Epithelial cell of proximal tubule (primary cell): Measurements from ENCODE around the gene ERC1. TPM values are rescaled to one million over a fixed set of nuclear protein-coding genes. Genes with fewer than 3 reads are reported as not detected.

ENCODE experiments used
- DNase-seq: peaks from one replicate; pipeline ENCODE4 v3.0.0-alpha.2; 2011; ENCODE audit warnings: low read depth
- H3K4me3 ChIP-seq: 2 replicates; pipeline ENCODE4 v1.5.1; 2011; ENCODE audit warnings: low read depth, mild to moderate bottlenecking, low read length
- total RNA-seq: library from RNA; depleted of rRNA; stranded (reverse); fragments of >200 nt; gene quantifications from 2 replicates; pipeline ENCODE4 v1.2.3, GENCODE V29; 2015
- TF ChIP-seq, protein P1 (sequence below): conservative IDR thresholded peaks from 2 replicates; pipeline ENCODE4 v1.5.1; 2012; ENCODE audit warnings: low read depth, mild to moderate bottlenecking, low read length

ERC1 gene
- total RNA-seq, 1 donor from 2014 or later = 16.5 TPM

DNA sequence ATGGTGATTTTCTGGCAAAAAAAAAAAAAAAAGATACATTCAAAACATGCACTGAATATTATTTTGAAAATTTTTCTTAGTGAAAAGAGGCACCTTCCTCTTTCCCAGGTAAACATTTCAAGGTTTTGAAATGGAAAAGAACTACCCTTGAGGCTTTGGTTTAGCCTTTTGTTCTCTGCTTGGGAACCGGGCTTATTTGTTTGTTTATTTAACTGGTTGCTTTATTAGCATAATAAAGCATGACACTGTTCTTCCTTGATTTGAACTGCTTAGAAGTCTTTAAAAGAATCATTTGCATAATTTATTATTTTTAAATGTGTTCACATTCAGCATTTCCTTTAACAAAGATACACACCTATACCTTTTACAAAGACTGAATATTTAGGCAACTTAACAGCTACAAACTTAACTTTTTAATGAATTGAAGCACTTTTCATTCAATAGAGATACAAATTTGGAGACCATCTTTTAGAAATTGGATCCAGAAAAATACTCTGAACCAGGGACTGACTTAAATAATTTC, 428.9 kb downstream of the ERC1 start:
- H3K4me3 ChIP-seq = no peak overlapping the region
- TF ChIP-seq, protein P1, sequence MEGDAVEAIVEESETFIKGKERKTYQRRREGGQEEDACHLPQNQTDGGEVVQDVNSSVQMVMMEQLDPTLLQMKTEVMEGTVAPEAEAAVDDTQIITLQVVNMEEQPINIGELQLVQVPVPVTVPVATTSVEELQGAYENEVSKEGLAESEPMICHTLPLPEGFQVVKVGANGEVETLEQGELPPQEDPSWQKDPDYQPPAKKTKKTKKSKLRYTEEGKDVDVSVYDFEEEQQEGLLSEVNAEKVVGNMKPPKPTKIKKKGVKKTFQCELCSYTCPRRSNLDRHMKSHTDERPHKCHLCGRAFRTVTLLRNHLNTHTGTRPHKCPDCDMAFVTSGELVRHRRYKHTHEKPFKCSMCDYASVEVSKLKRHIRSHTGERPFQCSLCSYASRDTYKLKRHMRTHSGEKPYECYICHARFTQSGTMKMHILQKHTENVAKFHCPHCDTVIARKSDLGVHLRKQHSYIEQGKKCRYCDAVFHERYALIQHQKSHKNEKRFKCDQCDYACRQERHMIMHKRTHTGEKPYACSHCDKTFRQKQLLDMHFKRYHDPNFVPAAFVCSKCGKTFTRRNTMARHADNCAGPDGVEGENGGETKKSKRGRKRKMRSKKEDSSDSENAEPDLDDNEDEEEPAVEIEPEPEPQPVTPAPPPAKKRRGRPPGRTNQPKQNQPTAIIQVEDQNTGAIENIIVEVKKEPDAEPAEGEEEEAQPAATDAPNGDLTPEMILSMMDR = no peak
- DNase-seq = no peak

DNA sequence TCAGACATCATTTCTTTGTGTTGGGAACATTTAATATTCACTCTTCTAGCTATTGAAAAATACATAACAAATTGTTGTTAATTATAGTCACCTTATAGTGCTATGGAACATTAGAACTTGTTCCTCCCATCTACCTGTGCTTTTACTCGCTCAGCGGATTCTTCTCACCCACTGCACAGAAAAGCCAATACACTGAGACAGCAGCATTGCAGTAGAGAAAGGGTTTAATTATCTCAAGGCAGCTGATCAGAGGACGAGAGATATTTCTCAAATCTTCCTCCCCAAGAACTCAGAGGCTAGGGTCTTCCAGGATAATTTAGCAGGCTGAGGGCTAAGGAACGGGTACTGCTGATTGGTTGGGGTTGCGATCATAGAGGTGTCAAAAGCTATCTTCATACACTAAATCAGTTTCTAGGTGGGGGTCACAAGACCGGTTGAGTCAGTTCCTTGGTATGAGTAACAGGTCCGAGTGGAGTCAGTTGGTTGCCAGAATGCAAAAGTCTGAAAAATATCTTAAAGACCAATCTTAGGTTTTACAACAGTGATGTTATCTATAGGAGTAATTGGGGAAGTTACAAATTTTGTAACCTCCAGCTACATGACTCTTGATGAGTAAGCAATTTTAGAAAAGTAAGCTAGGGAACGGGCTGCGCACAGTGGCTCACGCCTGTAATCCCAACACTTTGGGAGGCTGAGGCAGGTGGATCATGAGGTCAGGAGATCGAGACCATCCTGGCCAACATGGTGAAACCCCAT, 430.2 kb downstream of the ERC1 start:
- TF ChIP-seq, protein P1 = no peak
- no peak overlapping the region for H3K4me3 ChIP-seq
- DNase-seq = no peak

DNA sequence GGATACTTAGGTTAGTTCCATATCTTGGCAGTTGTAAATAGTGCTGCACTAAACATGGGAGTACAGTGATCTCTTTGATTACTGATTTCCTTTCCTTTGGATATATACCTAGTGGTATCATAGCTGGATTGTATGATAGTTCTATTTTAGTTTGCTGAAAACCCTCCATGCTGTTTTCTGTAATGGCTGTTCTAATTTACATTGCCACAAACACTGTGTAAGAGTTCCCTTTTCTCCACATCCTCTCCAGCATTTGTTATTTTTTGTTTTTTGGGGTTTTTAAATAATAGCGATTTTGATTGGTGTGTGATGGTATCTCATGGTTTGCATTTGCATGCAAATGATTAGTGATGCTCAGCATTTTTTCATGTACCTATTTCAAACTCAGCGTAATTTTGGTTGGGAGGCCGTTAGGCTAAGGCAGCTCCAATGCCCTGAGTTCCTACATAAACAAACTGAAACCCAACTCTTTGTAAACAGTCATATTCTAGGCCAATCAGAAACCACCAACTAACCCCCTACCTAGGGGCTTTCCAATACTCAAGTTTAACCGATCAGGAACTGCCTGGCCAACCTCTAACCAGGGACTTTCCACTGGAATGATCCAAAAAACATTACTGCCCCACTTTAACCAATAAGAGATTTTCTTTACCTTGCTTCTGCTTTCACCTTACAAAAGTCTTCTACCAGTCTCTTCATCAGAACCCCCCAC, 431.7 kb downstream of the ERC1 start:
- no peak for DNase-seq
- H3K4me3 ChIP-seq = no peak overlapping the region
- TF ChIP-seq, protein P1 = no peak

DNA sequence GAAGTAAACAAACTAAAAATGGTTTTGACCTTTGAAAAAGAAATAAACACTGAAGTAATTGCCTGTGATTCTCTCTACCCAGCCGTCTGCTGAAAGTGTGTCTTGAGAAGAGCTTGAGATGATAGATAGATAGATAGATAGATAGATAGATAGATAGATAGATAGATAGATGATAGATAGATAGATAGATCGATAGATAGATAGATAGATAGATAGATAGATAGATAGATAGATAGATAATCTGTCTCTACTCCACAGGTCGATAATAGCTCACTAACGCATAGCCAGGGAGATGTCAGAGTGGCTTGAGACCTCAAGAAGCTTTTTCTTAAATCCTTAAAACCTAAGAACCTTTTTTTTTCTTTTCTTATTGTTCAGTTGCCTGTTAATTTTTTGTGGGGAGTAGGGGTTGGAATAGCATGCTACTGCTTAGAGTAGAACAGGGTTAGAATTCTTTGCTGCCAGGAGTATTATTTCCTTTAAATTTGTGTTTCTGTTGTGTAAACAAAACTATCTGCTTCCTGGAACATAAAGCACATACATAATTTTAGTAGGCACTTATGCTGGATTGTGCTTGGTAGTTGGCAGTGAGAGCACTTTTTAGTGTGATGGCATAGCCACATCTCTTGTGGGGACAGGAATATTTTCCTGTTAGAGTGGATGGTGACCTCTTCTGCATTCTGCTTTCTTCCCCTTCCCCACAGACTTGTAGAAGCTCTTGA, 433.8 kb downstream of the ERC1 start:
- TF ChIP-seq, protein P1 = no peak
- no peak overlapping the region for H3K4me3 ChIP-seq

DNA sequence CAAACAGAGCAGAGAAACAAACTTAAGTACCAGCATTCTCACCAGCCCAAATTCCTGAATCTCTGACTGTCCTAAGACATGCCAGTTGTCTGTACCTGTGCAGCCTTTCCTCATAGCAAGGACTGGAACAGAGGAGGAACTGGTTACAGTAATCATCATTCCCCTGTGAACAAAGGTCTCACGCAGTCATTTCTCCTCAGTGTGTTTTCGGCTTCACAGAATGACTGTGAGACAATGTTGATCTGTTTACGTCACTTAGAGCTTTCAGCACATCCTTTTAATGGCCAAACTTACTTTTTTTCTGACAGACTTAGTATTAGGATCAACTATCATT, 434.3 kb downstream of the ERC1 start:
- TF ChIP-seq, protein P1 = no peak
- DNase-seq = no peak
- H3K4me3 ChIP-seq = no peak overlapping the region

More for the DNA sequence above, 433.8 kb downstream of the ERC1 start:
- no peak for DNase-seq

DNA sequence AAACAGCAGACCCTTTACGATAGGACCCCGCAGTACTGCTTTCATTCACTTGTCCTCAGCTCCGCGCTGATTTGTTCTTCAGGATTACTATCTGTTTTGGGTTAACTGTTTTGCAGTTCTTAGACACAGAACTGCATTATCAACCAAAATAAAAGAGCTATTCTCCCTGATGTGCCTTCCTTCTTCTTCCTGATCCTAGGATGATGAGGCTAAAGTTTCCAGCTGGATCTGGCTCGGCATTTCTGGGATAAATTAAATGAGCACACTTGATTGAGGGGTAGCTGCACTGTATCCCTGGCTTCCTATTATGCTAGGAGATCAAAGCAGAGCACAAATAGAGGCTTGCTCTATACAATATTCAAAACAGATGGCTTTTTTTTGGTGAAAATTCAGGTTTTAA, 437.6 kb downstream of the ERC1 start:
- TF ChIP-seq, protein P1 = no peak
- DNase-seq = no peak

More for the DNA sequence above, 437.6 kb downstream of the ERC1 start:
- H3K4me3 ChIP-seq = no peak overlapping the region
